NCI-H82 treated with DMSO at 0.1 percent for 48 hours (cell line): ENCODE results near the gene PHLDB1.
"Not testable (repeated sequence)": the region's sequence is repeated elsewhere in the genome, so short reads cannot be mapped to it uniquely, and the experiment has no call there.

ENCODE experiments used
- DNase-seq: peaks from one replicate; lab custom pipeline; 2025; ENCODE audit not compliant: unreplicated experiment; lab: John Stamatoyannopoulos, UW

PHLDB1 gene

DNA sequence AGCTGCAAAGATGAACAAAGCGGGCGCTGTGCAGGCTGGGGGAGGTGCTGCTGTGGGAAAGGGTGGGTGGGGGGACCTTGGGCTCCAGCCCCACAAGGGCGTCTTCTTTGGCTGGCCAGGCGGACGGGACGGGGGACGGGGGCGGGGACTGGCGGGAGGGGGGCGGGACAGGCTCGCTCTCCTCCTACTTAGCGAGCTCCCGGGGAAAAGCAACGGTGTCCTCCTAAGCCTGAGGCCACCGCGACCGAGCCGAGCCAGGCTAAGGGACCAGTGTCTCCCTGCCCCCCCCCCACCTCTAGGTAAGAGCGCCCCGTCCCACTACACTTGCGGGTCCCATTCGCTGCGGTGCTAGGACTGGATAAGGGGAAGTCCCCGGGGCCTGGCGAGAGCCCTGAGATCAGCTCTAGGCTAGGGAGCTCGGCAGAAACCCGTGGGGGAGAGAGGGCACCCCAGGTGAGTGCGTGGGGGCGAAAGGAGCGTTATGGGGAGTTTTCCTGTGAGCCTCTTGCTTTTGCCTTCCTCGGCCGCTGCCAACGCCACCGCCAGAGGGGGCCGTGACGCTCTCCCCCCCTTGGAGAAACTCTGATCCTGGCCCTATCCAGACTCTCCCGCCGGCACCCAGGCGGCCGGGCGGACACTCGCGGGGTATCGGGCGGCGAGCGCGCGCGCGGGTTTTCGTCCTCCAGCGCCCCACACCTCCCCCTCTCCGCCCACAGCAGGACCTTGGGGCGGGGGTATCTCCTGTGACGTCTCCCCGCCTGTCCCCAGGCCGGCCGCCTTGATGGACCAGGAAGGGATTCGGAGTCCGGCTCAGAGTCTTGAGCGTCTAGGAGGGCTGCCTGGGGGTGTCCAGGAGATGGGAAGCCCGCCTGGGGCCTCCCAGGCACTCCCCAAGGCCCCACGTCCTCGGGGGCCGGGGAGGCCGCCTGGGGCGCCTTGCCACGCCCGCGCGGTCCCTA lies at the start of gene PHLDB1:
Gene PHLDB1, plus strand, starts transcription at position 215 of the 959 bp plus-strand sequence. CDS start 6,222 bp downstream, outside the sequence.
- DNase-seq = peak; percentile 13

GRCh38 chr11:118560806-118561205 lies 46.6 kb upstream of the PHLDB1 start:
- DNase-seq = no peak

DNA sequence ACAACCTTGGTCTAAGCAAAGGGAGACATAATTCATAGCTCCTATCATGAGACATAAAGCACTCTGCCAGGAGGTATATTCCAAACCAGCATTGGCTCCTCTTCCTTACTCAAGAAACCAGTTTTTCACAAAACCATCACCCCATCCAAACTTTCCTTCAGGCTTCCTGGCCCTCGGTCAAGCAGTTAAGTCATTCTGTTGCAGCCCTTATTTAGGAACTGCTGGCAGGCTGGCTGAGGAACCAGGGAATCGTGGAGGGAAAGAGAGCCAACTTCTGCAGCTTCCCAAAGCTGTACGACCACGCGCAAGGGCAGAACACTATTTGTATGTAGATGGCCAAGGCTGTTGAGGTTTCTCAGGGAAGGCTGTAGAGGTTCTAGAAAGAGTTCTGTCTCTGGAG lies 42.4 kb upstream of the PHLDB1 start:
- no peak for DNase-seq

GRCh38 chr11:118569670-118570069 lies 37.7 kb upstream of the PHLDB1 start:
- no peak for DNase-seq

- DNase-seq = no peak
Measured at GRCh38 chr11:118570787-118571186, 36.6 kb upstream of the PHLDB1 start.

DNA sequence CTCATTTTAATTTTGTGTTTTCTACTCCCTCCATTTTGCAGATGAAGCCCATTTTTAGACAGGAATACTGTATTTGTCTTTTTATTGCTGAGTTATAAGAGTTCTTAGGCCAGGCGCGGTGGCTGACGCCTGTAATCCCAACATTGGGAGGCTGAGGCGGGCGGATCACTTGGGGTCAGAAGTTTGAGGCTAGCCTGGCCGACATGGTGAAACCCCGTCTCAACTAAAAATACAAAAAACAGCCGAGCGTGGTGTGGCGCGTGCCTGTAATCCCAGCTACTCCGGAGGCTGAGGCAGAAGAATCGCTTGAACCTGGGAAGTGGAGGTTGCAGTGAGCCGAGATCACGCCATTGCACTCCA lies 35.7 kb upstream of the PHLDB1 start:
- DNase-seq = not testable (repeated sequence)

DNA sequence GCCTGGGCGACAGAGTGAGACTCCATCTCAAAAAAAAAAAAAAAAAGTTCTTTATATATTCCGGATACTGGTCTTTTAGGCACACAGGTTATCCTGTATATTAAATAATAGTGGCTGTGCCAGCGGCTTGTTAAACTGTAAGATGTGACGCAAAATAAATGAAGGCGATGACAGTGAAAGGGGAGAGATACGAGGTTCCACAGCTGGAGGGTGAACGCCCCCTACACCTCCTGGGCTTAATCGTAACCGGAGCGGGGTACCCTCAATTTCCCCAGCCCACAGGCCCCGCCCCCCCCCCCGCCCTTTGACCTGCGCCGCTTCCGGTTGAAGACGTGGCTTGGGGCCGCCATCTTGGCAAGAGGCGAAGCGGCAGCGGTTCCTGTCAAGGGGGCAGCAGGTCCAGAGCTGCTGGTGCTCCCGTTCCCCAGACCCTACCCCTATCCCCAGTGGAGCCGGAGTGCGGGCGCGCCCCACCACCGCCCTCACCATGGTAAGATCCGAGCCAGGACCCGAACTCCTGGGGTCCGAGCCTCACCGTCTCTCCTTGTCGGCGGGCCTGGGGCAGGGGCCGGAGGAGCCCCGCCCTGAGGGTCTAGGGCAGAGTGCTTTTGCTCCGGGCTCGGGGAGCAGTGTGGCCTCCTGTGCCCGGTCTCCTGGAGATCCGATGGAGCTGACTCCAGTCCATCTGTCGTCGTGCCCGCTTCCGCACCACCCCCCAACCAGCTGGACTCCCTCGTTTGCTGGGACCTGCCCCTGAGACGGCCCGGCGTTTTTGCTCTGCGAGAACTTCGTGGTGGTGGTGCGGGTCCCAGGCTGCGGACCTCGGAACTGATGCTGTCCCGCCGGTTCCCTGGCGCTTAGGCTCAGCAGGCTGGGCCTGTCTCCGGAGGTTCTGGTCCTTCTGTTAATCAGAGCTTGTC lies 35.1 kb upstream of the PHLDB1 start, which contains the start of gene ARCN1:
Gene ARCN1, plus strand, starts transcription at position 349 of the 920 bp plus-strand sequence. Its CDS starts 139 bp downstream, at position 488.
- peak; percentile 10 for DNase-seq

- no peak for DNase-seq
Measured at GRCh38 chr11:118572981-118573550, 34.3 kb upstream of the PHLDB1 start.

DNA sequence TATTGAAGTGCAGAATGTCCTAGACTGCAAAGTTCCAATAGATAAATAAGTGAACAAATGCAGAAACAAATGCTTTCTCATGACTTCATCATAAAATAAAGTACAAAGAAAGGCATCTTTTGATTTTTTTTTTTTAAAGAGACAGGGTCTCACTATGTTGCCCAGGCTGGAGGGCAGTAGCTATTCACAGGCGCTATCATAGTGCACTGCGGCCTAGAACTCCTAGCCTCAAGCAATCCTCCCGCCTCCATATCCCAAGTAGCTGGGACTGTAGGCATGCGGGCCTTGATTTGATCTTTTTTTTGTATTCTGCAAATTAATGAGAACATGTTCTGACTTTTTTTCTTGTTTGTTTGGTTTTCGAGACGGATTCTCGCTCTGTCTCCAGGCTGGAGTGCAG lies 32.8 kb upstream of the PHLDB1 start:
- DNase-seq = no peak

GRCh38 chr11:118577995-118578394 lies 29.4 kb upstream of the PHLDB1 start:
- DNase-seq = not testable (repeated sequence)

GRCh38 chr11:118581057-118581456 lies 26.4 kb upstream of the PHLDB1 start:
- no peak for DNase-seq

- DNase-seq = no peak
Measured at GRCh38 chr11:118587952-118588351, 19.5 kb upstream of the PHLDB1 start.

DNA sequence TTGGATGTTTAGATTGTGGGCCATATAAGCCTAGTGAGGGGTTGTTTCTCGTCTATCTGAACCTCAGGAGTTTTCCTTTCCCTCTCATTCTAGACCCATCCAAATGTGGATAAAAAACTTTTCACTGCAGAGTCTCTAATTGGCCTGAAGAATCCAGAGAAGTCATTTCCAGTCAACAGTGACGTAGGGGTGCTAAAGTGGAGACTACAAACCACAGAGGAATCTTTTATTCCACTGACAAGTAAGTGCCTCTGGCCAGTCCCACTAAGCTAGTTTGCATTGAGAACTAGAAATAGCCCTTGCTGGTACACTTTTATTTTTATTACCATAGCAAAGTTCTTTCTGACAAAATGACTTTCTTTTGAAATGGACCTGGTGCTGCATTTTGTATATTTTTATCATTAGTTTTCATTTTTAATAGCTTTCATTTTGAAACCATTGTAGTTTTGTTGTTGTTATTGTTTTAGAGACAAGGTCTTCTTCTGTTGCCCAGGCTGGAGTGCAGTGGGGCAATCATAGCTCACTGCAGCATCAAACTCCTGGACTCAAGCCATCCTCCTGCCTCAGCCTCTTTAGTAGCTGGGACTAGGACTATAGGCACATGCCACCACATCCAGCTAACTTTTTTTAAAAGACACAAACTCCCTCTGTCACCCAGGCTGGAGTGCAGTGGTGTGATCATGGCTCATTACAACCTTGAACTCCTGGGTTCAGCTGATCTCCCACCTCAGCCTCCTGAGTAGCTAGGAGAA lies 14.6 kb upstream of the PHLDB1 start:
- no peak for DNase-seq

- DNase-seq = not testable (repeated sequence)
Measured at GRCh38 chr11:118594984-118595383, 12.4 kb upstream of the PHLDB1 start.

DNA sequence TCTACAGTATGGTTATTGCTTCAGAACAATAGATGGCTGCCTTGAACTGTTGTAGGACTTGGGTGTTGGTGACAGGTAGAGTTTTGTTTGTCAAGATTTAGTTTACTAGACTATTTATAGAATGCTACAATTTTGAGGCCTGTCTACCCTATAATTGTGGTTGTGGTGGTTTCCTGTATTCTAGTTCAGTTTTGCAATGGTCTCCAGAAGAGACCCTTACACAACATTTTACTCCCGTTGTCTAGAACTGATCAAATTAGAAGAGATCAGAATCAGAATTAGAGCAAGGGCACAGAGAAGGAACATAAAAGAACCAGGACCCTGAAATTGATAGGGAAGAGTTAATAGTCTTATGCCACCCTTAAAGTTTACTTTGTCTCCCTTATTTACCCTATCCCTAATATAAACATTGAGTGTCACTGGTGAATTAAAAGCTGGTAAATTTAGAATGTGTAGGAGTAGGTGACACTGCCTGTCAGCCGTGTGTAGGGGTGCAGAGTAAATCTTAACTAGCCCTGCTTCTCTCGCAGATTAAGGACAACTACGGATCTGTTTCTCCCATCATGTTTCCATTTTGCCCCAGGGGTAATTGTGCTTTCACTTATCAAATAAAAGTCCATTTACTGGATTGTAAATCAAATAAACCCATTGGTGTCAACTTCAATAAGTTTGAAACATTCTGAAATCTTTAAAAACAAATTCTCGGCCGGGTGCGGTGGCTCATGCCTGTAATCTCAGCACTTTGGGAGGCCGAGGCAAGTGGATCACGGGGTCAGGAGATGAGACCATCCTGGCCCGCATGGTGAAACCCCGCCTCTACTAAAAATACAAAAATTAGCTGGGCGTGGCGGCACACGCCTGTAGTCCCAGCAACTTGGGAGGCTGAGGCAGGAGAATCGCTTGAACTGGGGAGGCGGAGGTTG lies 10.9 kb upstream of the PHLDB1 start:
- no peak for DNase-seq

DNA sequence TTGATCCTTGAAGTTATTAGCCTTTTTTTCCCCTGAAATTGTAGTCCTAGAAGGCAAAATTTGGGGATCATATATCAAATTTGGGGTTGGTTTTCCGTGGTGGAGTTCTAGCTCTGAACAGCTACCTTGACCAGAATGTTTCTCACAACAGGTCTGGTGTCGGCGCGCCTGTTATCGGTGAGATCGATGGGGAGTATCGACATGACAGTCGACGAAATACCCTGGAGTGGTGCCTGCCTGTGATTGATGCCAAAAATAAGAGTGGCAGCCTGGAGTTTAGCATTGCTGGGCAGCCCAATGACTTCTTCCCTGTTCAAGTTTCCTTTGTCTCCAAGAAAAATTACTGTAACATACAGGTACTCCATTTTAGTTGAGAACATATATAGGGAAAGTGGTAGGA lies 9.9 kb upstream of the PHLDB1 start:
- DNase-seq = no peak

- no peak for DNase-seq
Measured at GRCh38 chr11:118602331-118602730, 5.1 kb upstream of the PHLDB1 start.

GRCh38 chr11:118603709-118604108 lies 3.7 kb upstream of the PHLDB1 start:
- not testable (repeated sequence) for DNase-seq

DNA sequence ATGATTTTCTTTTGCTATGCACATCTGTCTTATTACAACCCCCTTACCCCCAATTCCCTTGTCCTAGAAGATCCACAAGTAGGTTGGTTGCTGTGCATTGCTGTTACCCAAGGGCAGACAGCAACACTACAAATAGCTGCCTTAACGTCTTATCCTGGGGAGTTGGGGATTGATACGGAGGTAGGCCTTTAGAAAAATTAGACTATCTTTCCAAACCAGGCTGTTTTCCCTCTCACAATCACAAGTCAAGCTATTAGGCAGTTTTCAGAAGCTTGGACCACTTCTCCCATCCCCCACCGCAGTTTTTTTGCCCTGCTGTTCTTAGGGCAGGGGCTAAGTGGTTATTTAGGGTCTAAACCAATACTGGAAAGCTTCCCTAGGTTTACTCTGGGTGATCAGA lies 2.8 kb upstream of the PHLDB1 start:
- no peak for DNase-seq
